ENCODE measurements around the gene PDCD11. TPM values are rescaled to one million over a fixed set of nuclear protein-coding genes. Genes with fewer than 3 reads are reported as not detected.

Gene PDCD11
- total RNA-seq, 2 donors from 2014 or later, result 7.2 to 11.2 TPM

DNA sequence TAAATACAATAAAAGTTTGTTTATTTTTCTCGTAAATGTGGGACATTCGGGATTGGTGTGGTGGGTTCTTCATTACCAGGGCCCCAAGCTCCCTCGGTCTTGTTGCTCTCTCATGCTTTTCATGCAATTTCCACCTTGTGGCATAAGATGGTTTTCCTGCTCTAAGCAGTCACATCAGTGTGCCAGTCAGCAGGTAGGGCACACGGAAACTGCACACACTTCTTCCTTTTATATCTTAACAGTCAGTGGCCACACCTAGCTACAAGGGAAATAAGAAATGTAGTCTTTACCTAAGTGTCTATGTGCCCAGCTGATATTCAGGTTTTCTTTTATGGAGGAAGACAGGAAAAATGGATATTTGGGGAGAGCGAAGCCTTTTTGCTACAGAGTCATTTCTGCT lies 22.2 kb upstream of the PDCD11 start:
- H3K4me3 ChIP-seq, result no peak overlapping the region
- H3K9me3 ChIP-seq, result no peaks in the 10 kb centered on the region
- H3K36me3 ChIP-seq, result peaks cover 34% of the 10 kb centered on the region
- TF ChIP-seq, protein P1, sequence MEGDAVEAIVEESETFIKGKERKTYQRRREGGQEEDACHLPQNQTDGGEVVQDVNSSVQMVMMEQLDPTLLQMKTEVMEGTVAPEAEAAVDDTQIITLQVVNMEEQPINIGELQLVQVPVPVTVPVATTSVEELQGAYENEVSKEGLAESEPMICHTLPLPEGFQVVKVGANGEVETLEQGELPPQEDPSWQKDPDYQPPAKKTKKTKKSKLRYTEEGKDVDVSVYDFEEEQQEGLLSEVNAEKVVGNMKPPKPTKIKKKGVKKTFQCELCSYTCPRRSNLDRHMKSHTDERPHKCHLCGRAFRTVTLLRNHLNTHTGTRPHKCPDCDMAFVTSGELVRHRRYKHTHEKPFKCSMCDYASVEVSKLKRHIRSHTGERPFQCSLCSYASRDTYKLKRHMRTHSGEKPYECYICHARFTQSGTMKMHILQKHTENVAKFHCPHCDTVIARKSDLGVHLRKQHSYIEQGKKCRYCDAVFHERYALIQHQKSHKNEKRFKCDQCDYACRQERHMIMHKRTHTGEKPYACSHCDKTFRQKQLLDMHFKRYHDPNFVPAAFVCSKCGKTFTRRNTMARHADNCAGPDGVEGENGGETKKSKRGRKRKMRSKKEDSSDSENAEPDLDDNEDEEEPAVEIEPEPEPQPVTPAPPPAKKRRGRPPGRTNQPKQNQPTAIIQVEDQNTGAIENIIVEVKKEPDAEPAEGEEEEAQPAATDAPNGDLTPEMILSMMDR (IDR thresholded peaks at IDR 0.05), result no peak
- DNase-seq (ENCODE audit: low spot score), result no peak
- H3K4me1 ChIP-seq, result peaks cover 0 to 8% of the 10 kb centered on the region in 2 donors
- H3K27me3 ChIP-seq, result no peaks in the 10 kb centered on the region
- H3K27ac ChIP-seq, result no peak overlapping the region

DNA sequence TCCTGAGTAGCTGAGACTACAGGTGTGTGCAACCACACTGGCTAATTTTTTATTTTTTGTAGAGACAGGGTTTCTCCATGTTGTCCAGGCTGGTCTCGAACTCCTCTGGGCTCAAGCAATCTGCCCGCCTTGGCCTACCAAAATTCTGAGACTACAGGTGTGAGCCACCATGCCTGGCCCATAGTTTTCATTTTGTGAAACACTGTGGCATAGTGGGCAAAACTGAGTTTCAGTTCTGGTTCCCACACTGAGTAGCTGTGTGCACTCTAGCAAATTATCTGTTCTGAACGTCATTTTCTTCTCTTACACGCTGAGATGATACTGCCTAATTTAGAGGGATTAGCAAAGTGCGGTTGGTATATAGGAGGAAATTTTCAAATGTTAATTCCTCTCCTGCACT lies 13.7 kb upstream of the PDCD11 start:
- TF ChIP-seq, protein P1 (IDR thresholded peaks at IDR 0.05), result no peak
- Histone ChIP-seq H3K9me3 (no peaks in the 10 kb centered on the region), H3K36me3 (peaks cover 38% of the 10 kb centered on the region), H3K27ac (no peak overlapping the region), H3K4me1 (no peaks in the 10 kb centered on the region), H3K27me3 (no peaks in the 10 kb centered on the region), H3K4me3 (no peak overlapping the region)
- peak; percentile 13 for DNase-seq (ENCODE audit: low spot score)

DNA sequence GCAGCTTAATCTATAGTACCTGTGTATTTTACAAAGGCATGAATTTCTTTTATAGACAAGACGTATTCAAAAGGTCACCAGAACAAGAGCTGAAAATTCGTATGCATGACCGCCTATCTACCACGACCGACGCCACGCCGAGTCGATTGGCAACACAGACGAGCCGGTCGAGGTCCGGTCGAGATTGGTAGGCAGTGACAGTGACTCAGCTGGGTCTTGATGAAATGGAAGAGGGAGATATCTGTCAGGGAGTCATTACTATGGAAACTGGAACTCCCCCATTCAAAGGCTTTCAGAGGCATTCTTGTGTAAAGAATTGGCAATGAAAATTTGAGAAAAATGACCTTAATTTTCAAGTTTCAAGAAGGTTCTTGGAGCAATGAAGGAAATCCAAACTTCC lies 2.2 kb upstream of the PDCD11 start:
- no peak overlapping the region for H3K27ac ChIP-seq
- no peaks in the 10 kb centered on the region for H3K9me3 ChIP-seq
- peaks cover 41% of the 10 kb centered on the region for H3K36me3 ChIP-seq
- TF ChIP-seq, protein P1 (IDR thresholded peaks at IDR 0.05), result no peak
- no peaks in the 10 kb centered on the region for H3K27me3 ChIP-seq
- H3K4me1 ChIP-seq, result peaks cover 0 to 42% of the 10 kb centered on the region in 2 donors
- no peak for DNase-seq (ENCODE audit: low spot score)
- no peak overlapping the region for H3K4me3 ChIP-seq

DNA sequence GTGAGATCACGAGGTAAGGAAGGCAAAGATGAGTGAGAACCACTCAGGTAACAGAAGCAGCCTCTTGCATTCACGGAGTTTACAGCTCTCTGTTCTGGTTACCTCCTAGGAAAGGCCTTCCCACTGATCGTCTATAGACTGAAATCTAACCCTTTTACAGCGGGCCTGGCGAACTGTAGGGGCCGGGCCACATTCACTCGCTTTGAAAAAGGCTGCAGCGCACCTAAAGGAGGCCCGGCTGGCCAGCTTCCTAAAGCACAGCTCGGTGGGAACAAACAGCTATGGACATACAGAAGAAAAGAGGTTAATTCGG lies 716 bp upstream of the PDCD11 start:
- DNase-seq (ENCODE audit: low spot score), result no peak
- H3K4me1 ChIP-seq, result peaks cover 0 to 42% of the 10 kb centered on the region in 2 donors
- no peaks in the 10 kb centered on the region for H3K27me3 ChIP-seq
- TF ChIP-seq, protein P1 (IDR thresholded peaks at IDR 0.05), result no peak
- peaks cover 40% of the 10 kb centered on the region for H3K36me3 ChIP-seq
- H3K4me3 ChIP-seq, result peak overlapping the region; percentile 88 to 97
- peak overlapping the region; percentile 92 to 94 for H3K27ac ChIP-seq
- no peaks in the 10 kb centered on the region for H3K9me3 ChIP-seq

DNA sequence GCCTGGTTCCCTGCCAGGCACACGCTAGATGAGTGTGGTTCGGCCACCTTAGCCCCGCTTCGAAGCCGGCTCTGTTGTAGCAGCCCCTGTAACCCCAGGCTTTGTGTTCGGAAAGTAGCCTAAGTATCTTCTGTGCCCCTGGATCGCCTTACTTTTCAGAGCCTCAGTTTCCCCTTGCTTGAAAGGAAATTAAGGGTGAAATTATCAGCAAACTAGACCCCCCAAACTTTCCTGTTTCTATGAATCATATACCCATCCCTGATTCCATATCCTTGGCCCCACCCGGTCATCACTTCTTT lies 312 bp downstream of the PDCD11 start:
- DNase-seq (ENCODE audit: low spot score), result no peak
- H3K27ac ChIP-seq, result peak overlapping the region; percentile 92 to 94
- H3K36me3 ChIP-seq, result peaks cover 40% of the 10 kb centered on the region
- TF ChIP-seq, protein P1 (IDR thresholded peaks at IDR 0.05), result no peak
- peak overlapping the region; percentile 88 to 97 for H3K4me3 ChIP-seq
- H3K27me3 ChIP-seq, result no peaks in the 10 kb centered on the region
- H3K4me1 ChIP-seq, result peaks cover 0 to 42% of the 10 kb centered on the region in 2 donors
- no peaks in the 10 kb centered on the region for H3K9me3 ChIP-seq

DNA sequence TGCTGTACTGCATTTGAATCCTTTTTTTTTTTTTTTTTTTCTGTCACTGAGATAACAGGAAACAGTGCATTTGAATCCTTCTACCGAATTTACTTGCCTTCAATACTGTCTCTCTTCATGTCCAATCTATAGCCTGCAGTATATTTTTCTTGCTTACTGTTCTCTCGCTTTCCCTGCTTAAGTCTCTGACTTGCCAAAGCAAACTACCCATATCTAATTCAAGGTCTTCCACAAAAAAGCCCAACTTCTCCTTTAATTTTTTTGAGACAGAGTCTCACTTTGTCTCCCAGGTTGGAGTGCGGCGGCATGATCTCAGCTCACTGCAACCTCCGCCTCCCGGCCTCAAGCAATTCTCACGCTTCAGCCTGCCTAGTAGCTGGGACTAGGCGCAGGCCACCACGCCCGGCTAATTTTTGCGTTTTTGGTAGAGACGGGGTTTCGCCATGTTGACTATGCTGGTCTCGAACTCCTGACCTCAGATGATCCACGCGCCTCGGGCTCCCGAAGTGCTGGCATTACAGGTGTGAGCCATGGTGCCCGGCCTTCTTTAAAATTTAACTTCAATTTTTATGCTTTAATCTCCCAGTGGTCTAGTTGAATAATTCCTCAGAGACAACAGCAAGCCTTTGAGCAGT lies 882 bp downstream of the PDCD11 start:
- H3K36me3 ChIP-seq, result peaks cover 39% of the 10 kb centered on the region
- H3K9me3 ChIP-seq, result no peaks in the 10 kb centered on the region
- H3K27ac ChIP-seq, result peak overlapping the region; percentile 92 to 94
- no peaks in the 10 kb centered on the region for H3K27me3 ChIP-seq
- DNase-seq (ENCODE audit: low spot score), result no peak
- H3K4me1 ChIP-seq, result peaks cover 0 to 42% of the 10 kb centered on the region in 2 donors
- TF ChIP-seq, protein P1 (IDR thresholded peaks at IDR 0.05), result no peak
- peak overlapping the region; percentile 88 to 97 for H3K4me3 ChIP-seq

Data from right atrium auricular region (tissue), 2 donors.